CD14-positive monocyte (primary cell): ENCODE measurements around the gene ACSF3. TPM values are rescaled to one million over a fixed set of nuclear protein-coding genes. Genes with fewer than 3 reads are reported as not detected.

ENCODE experiments used
- DNase-seq, 3 donors: peaks; one replicate each; pipeline ENCODE4 v3.0.0-alpha.2; 2011 to 2022
- H2AFZ ChIP-seq: 2 replicates; pipeline ENCODE4 v1.6.0; 2012; ENCODE audit warnings: mild to moderate bottlenecking, low read depth, low read length, inconsistent platforms; ENCODE audit not compliant: insufficient read depth, poor library complexity, severe bottlenecking
- H3K27ac ChIP-seq, 2 donors: 1 replicate in 1 of 2; 2 replicates in 1 of 2; pipeline ENCODE4 v1.5.1; 2012 to 2013; ENCODE audit warnings: low read length in 2 of 2, control low read depth in 1 of 2, inconsistent platforms in 1 of 2, low read depth in 1 of 2, mild to moderate bottlenecking in 1 of 2
- H3K27me3 ChIP-seq, 2 donors: one replicate each; pipeline versions ENCODE4 v1.6.0 to v1.6.1; 2011 to 2013; ENCODE audit warnings: low read length in 2 of 2; ENCODE audit not compliant: control insufficient read depth in 2 of 2, insufficient read depth in 2 of 2
- H3K36me3 ChIP-seq, 2 donors: replicated peaks in 1 of 2; 1 replicate in 1 of 2; 2 replicates in 1 of 2; pipeline versions ENCODE4 v1.5.1 to v1.6.1; 2012 to 2013; ENCODE audit warnings: low read length in 2 of 2, control low read depth in 1 of 2, inconsistent platforms in 1 of 2, mild to moderate bottlenecking in 1 of 2; ENCODE audit not compliant: insufficient read depth in 2 of 2, control insufficient read depth in 1 of 2
- H3K4me1 ChIP-seq, 2 donors: 1 replicate in 1 of 2; 2 replicates in 1 of 2; pipeline versions ENCODE4 v1.5.1 to v1.6.1; 2012 to 2013; ENCODE audit warnings: low read length in 2 of 2, control low read depth in 1 of 2, inconsistent platforms in 1 of 2, mild to moderate bottlenecking in 1 of 2, moderate library complexity in 1 of 2; ENCODE audit not compliant: insufficient read depth in 2 of 2, control insufficient read depth in 1 of 2
- H3K4me2 ChIP-seq: replicated peaks from 2 replicates; pipeline ENCODE3; 2012; ENCODE audit warnings: low read length, moderate library complexity, mild to moderate bottlenecking; ENCODE audit not compliant: poor library complexity, severe bottlenecking; ENCODE audit errors: extremely low read depth
- H3K4me3 ChIP-seq, 3 experiments: fragments of 200-600 bp in 1 of 3; sonication (generic) in 1 of 3; replicated peaks in 1 of 3; 1 replicate in 2 of 3; 2 replicates in 1 of 3; pipeline ENCODE4 v1.5.1; 2011 to 2013; ENCODE audit warnings: low read length in 3 of 3, mild to moderate bottlenecking in 3 of 3, control low read depth in 2 of 3, low read depth in 2 of 3, inconsistent platforms in 1 of 3, moderate library complexity in 1 of 3
- H3K79me2 ChIP-seq: 2 replicates; pipeline ENCODE4 v1.6.0; 2012; ENCODE audit warnings: mild to moderate bottlenecking, control low read depth, inconsistent platforms, low read length, moderate library complexity; ENCODE audit not compliant: insufficient read depth
- H3K9ac ChIP-seq: 2 replicates; pipeline ENCODE4 v1.6.0; 2017; ENCODE audit warnings: low read length, mild to moderate bottlenecking; ENCODE audit not compliant: insufficient read depth, poor library complexity, severe bottlenecking
- H3K9me3 ChIP-seq, 2 donors: replicated peaks in 1 of 2; 1 replicate in 1 of 2; 2 replicates in 1 of 2; pipeline versions ENCODE4 v1.5.1 to v1.6.1; 2012 to 2013; ENCODE audit warnings: low read length in 2 of 2, control low read depth in 1 of 2; ENCODE audit not compliant: control insufficient read depth in 1 of 2, insufficient read depth in 1 of 2
- H4K20me1 ChIP-seq: 2 replicates; pipeline ENCODE4 v1.6.0; 2012; ENCODE audit warnings: mild to moderate bottlenecking, low read length, control low read depth, moderate library complexity; ENCODE audit not compliant: insufficient read depth
- H3K27ac Mint-ChIP-seq, 7 donors: one replicate each; pipeline ENCODE4 v1.8.0; 2020; ENCODE audit warnings: mild to moderate bottlenecking in 7 of 7, mixed read lengths in 7 of 7, moderate library complexity in 6 of 7, inconsistent platforms in 2 of 7
- H3K27me3 Mint-ChIP-seq, 3 donors: one replicate each; pipeline ENCODE4 v1.8.0; 2021 to 2022; ENCODE audit warnings: low read depth in 3 of 3, mild to moderate bottlenecking in 3 of 3, mixed read lengths in 3 of 3, moderate library complexity in 3 of 3, inconsistent platforms in 1 of 3
- H3K36me3 Mint-ChIP-seq, 2 donors: one replicate each; pipeline ENCODE4 v1.8.0; 2020; ENCODE audit warnings: mixed read lengths in 2 of 2, inconsistent platforms in 1 of 2, mild to moderate bottlenecking in 1 of 2
- H3K4me1 Mint-ChIP-seq: one replicate; pipeline ENCODE4 v1.8.0; 2020; ENCODE audit warnings: mild to moderate bottlenecking, mixed read lengths
- H3K4me3 Mint-ChIP-seq, 2 donors: one replicate each; pipeline ENCODE4 v1.8.0; 2020; ENCODE audit warnings: mild to moderate bottlenecking in 2 of 2, mixed read lengths in 2 of 2, moderate library complexity in 1 of 2
- H3K9me3 Mint-ChIP-seq, 7 donors: one replicate each; pipeline ENCODE4 v1.8.0; 2020 to 2022; ENCODE audit warnings: mixed read lengths in 7 of 7, mild to moderate bottlenecking in 6 of 7, moderate library complexity in 6 of 7, inconsistent platforms in 2 of 7
- CTCF ChIP-seq: fragments of 200-600 bp; IDR thresholded peaks from one replicate; pipeline ENCODE4 v1.8.0; 2022; ENCODE audit warnings: antibody characterized with exemption, mild to moderate bottlenecking
- WGBS: methylation state at CpG from one replicate; pipeline ENCODE4 v1.1.5; 2013; ENCODE audit warnings: missing lambda C conversion rate; ENCODE audit not compliant: insufficient coverage; 5-methylcytosine and 5-hydroxymethylcytosine counted together
- intact Hi-C, 2 donors: fragments of 100-400 bp; cut with micrococcal nuclease; formaldehyde crosslinking; loops; one replicate each; pipeline versions ENCODE4 v1.15.0 to v1.15.1; 2023
- polyA plus RNA-seq, 3 donors: library from polyadenylated mRNA; depleted of rRNA in 1 of 3; unstranded in 2 of 3; stranded (reverse) in 1 of 3; fragments of 300-500 nt in 2 of 3; fragments of >200 nt in 1 of 3; fragmentation: Illumina TruSeq in 2 of 3; gene quantifications; 1 replicate in 2 of 3; 2 replicates in 1 of 3; pipeline ENCODE4 v1.2.3, GENCODE V29; 2012 to 2021

The ACSF3 gene
- polyA plus RNA-seq, 3 donors: 23.5 to 26.7 (median 26.4) TPM

GRCh38 chr16:89129378-89129777, 35.7 kb downstream of the ACSF3 start:
- Histone ChIP-seq H3K9me3 (peaks cover 0 to 9% of the 10 kb centered on the region in 2 donors), H3K4me3 (no peak overlapping the region), H3K27me3 (no peaks in the 10 kb centered on the region), H4K20me1 (peaks cover 10% of the 10 kb centered on the region), H3K4me1 (no peaks in the 10 kb centered on the region), H3K36me3 (peaks cover 32 to 81% of the 10 kb centered on the region in 2 donors), H2AFZ (no peak overlapping the region), H3K79me2 (no peaks in the 10 kb centered on the region), H3K9ac (no peak overlapping the region), H3K27ac (no peak overlapping the region), H3K4me2 (no peak overlapping the region)
- no peaks in the 10 kb centered on the region for H3K27me3 Mint-ChIP-seq
- H3K27ac Mint-ChIP-seq: no peak overlapping the region
- peaks cover 7 to 15% (median 8%) of the 10 kb centered on the region in 7 donors for H3K9me3 Mint-ChIP-seq
- no peak for DNase-seq
- TF ChIP-seq CTCF: no peak
- intact Hi-C loops: no loop called here
- H3K4me3 Mint-ChIP-seq: no peak overlapping the region
- no CpG with 5 or more reads among the region's 1 CpG for WGBS
- H3K36me3 Mint-ChIP-seq: peaks cover 50 to 82% of the 10 kb centered on the region in 2 donors
- no peaks in the 10 kb centered on the region for H3K4me1 Mint-ChIP-seq

- Mint-ChIP-seq H3K27me3 (no peaks in the 10 kb centered on the region), H3K4me1 (no peaks in the 10 kb centered on the region), H3K4me3 (no peak overlapping the region), H3K9me3 (peaks cover 5 to 14% (median 8%) of the 10 kb centered on the region in 7 donors), H3K27ac (no peak overlapping the region), H3K36me3 (peaks cover 51 to 83% of the 10 kb centered on the region in 2 donors)
- TF ChIP-seq CTCF: no peak
- no peak overlapping the region for H3K27ac ChIP-seq
- 100% methylated on average over 1 of the region's 5 CpGs for whole genome bisulfite sequencing
- no peak overlapping the region for H3K9ac ChIP-seq
- DNase-seq: no peak
- H3K27me3 ChIP-seq: no peaks in the 10 kb centered on the region
- peaks cover 17% of the 10 kb centered on the region for H4K20me1 ChIP-seq
- H3K4me3 ChIP-seq: no peak overlapping the region
- peaks cover 0 to 9% of the 10 kb centered on the region in 2 donors for H3K9me3 ChIP-seq
- no peaks in the 10 kb centered on the region for H3K4me1 ChIP-seq
- no peak overlapping the region for H2AFZ ChIP-seq
- H3K4me2 ChIP-seq: no peak overlapping the region
- intact Hi-C loops: no loop called here
- no peaks in the 10 kb centered on the region for H3K79me2 ChIP-seq
- H3K36me3 ChIP-seq: peaks cover 41 to 84% of the 10 kb centered on the region in 2 donors
Observed at GRCh38 chr16:89130448-89130847, 36.8 kb downstream of the ACSF3 start.
